Measurements from ENCODE around the gene COPB1.

The COPB1 gene

DNA sequence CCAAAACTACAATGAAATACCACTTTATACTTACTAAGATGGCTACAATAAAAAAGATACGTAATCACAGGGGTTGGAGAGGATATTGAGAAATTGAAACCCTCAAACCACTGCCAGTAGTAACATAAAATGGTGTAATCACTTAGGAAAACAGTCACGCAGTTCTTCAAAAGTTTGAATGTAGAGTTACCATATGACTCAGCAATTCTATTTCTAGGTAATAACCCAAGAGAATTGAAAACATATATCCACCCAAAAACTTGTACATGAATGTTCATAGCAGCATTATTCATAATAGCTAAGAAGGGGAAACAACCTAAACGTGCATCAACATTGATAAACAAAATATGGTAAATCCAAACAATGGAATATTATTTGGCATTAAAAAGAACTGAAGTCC lies 45.0 kb upstream of the COPB1 start:
- H3K36me3 ChIP-seq (ENCODE audit: low read length), result no peaks in the 10 kb centered on the region
- no peaks in the 10 kb centered on the region for H3F3A ChIP-seq (ENCODE audit: insufficient read depth)
- no peaks in the 10 kb centered on the region for H4K20me1 ChIP-seq (ENCODE audit: low read depth, low read length)
- no peak overlapping the region for H3K27ac ChIP-seq (ENCODE audit: low read depth, low read length)
- no peak overlapping the region for H3K4me2 ChIP-seq (ENCODE audit: low read depth, low read length, poor library complexity, severe bottlenecking)
- no peak overlapping the region for H3K4me3 ChIP-seq (ENCODE audit: insufficient read depth, low read length, poor library complexity, severe bottlenecking)
- H3K79me2 ChIP-seq (ENCODE audit: insufficient read depth, low read length), result no peaks in the 10 kb centered on the region
- H3K9me2 ChIP-seq (replicated peaks; ENCODE audit: insufficient read depth, low read length), result no peaks in the 10 kb centered on the region
- no peaks in the 10 kb centered on the region for H3K27me3 ChIP-seq (ENCODE audit: low read length)
- TF ChIP-seq EZH2phosphoT487 (conservative IDR thresholded peaks at IDR 0.05; ENCODE audit: low read length) (no peak), CTCF (IDR thresholded peaks at IDR 0.05; ENCODE audit: insufficient read depth, low read length, poor library complexity, severe bottlenecking) (no peak)
- no peak overlapping the region for H3K9ac ChIP-seq (ENCODE audit: low read length)
- no peaks in the 10 kb centered on the region for H3K9me3 ChIP-seq (ENCODE audit: insufficient read depth, low read length)
- no peak overlapping the region for H2AFZ ChIP-seq (ENCODE audit: low read depth, low read length, severe bottlenecking)

DNA sequence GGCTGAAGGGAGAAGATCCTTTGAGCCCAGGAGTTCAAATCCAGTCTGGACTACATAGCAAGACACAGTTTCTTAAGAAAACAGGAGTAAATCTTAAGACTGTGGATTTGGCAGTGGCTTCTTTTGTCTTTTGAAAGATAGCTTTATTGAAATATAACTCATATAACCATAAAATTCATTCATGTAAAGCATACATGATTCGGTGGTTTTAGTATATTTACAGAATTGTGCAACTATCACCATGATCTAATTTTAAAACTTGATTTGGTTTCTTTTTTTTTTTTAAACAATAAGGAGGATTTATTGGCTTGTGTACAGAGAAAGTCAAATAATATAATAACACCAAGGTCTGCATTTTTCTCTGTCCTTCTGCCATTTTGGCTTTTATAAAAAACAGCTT lies 43.6 kb upstream of the COPB1 start:
- H3K27me3 ChIP-seq (ENCODE audit: low read length), result no peaks in the 10 kb centered on the region
- no peak overlapping the region for H2AFZ ChIP-seq (ENCODE audit: low read depth, low read length, severe bottlenecking)
- H3K4me2 ChIP-seq (ENCODE audit: low read depth, low read length, poor library complexity, severe bottlenecking), result no peak overlapping the region
- H3K9me2 ChIP-seq (replicated peaks; ENCODE audit: insufficient read depth, low read length), result no peaks in the 10 kb centered on the region
- TF ChIP-seq CTCF (IDR thresholded peaks at IDR 0.05; ENCODE audit: insufficient read depth, low read length, poor library complexity, severe bottlenecking), result no peak
- TF ChIP-seq EZH2phosphoT487 (conservative IDR thresholded peaks at IDR 0.05; ENCODE audit: low read length), result no peak
- H3K9ac ChIP-seq (ENCODE audit: low read length), result no peak overlapping the region
- H3K79me2 ChIP-seq (ENCODE audit: insufficient read depth, low read length), result no peaks in the 10 kb centered on the region
- H3K9me3 ChIP-seq (ENCODE audit: insufficient read depth, low read length), result no peaks in the 10 kb centered on the region
- no peak overlapping the region for H3K4me3 ChIP-seq (ENCODE audit: insufficient read depth, low read length, poor library complexity, severe bottlenecking)
- H3K27ac ChIP-seq (ENCODE audit: low read depth, low read length), result no peak overlapping the region
- no peaks in the 10 kb centered on the region for H3K36me3 ChIP-seq (ENCODE audit: low read length)
- H4K20me1 ChIP-seq (ENCODE audit: low read depth, low read length), result no peaks in the 10 kb centered on the region
- H3F3A ChIP-seq (ENCODE audit: insufficient read depth), result no peaks in the 10 kb centered on the region

- H3K36me3 ChIP-seq (ENCODE audit: low read length), result no peaks in the 10 kb centered on the region
- H3K4me2 ChIP-seq (ENCODE audit: low read depth, low read length, poor library complexity, severe bottlenecking), result no peak overlapping the region
- H4K20me1 ChIP-seq (ENCODE audit: low read depth, low read length), result no peaks in the 10 kb centered on the region
- no peak overlapping the region for H3K4me3 ChIP-seq (ENCODE audit: insufficient read depth, low read length, poor library complexity, severe bottlenecking)
- H3K9ac ChIP-seq (ENCODE audit: low read length), result no peak overlapping the region
- H2AFZ ChIP-seq (ENCODE audit: low read depth, low read length, severe bottlenecking), result no peak overlapping the region
- H3K27ac ChIP-seq (ENCODE audit: low read depth, low read length), result no peak overlapping the region
- H3F3A ChIP-seq (ENCODE audit: insufficient read depth), result no peaks in the 10 kb centered on the region
- H3K27me3 ChIP-seq (ENCODE audit: low read length), result no peaks in the 10 kb centered on the region
- TF ChIP-seq CTCF (IDR thresholded peaks at IDR 0.05; ENCODE audit: insufficient read depth, low read length, poor library complexity, severe bottlenecking) (no peak), EZH2phosphoT487 (conservative IDR thresholded peaks at IDR 0.05; ENCODE audit: low read length) (no peak)
- no peaks in the 10 kb centered on the region for H3K79me2 ChIP-seq (ENCODE audit: insufficient read depth, low read length)
- no peaks in the 10 kb centered on the region for H3K9me2 ChIP-seq (replicated peaks; ENCODE audit: insufficient read depth, low read length)
- H3K9me3 ChIP-seq (ENCODE audit: insufficient read depth, low read length), result no peaks in the 10 kb centered on the region
These were observed 42.7 kb upstream of the COPB1 start for GRCh38 chr11:14542324-14542723.
